Mesothelial cell of epicardium (in vitro differentiated cells): ENCODE data around the gene PAM. TPM values are rescaled to one million over a fixed set of nuclear protein-coding genes. Genes with fewer than 3 reads are reported as not detected.

ENCODE experiments used
- DNase-seq, 2 experiments: peaks; one replicate each; pipeline ENCODE4 v3.0.0; 2021; ENCODE audit warnings: low spot score in 2 of 2; ENCODE audit not compliant: unreplicated experiment in 2 of 2
- H3K27ac Mint-ChIP-seq: 2 replicates; pipeline ENCODE4 v1.8.0; 2021; ENCODE audit warnings: mixed read lengths
- H3K27me3 Mint-ChIP-seq: 2 replicates; pipeline ENCODE4 v1.8.0; 2021; ENCODE audit warnings: low read depth, mixed read lengths
- H3K36me3 Mint-ChIP-seq: 2 replicates; pipeline ENCODE4 v1.8.0; 2021; ENCODE audit warnings: mixed read lengths
- H3K4me1 Mint-ChIP-seq: 2 replicates; pipeline ENCODE4 v1.8.0; 2021; ENCODE audit warnings: mixed read lengths
- H3K4me3 Mint-ChIP-seq: 2 replicates; pipeline ENCODE4 v1.8.0; 2021; ENCODE audit warnings: mild to moderate bottlenecking, moderate library complexity, mixed read lengths
- H3K9me3 Mint-ChIP-seq: 2 replicates; pipeline ENCODE4 v1.8.0; 2021; ENCODE audit warnings: mixed read lengths
- total RNA-seq: library from RNA; stranded (reverse); gene quantifications from 3 replicates; pipeline ENCODE4 v1.2.1, GENCODE V29; 2021
- TF ChIP-seq, protein P1 (sequence below): fragments of 200-600 bp; sonication (generic); IDR thresholded peaks from one replicate; pipeline ENCODE4 v1.5.0; 2021; ENCODE audit warnings: antibody characterized with exemption; ENCODE audit not compliant: unreplicated experiment

PAM gene
- total RNA-seq, 1 donor from 2014 or later, result 94.3 TPM

DNA sequence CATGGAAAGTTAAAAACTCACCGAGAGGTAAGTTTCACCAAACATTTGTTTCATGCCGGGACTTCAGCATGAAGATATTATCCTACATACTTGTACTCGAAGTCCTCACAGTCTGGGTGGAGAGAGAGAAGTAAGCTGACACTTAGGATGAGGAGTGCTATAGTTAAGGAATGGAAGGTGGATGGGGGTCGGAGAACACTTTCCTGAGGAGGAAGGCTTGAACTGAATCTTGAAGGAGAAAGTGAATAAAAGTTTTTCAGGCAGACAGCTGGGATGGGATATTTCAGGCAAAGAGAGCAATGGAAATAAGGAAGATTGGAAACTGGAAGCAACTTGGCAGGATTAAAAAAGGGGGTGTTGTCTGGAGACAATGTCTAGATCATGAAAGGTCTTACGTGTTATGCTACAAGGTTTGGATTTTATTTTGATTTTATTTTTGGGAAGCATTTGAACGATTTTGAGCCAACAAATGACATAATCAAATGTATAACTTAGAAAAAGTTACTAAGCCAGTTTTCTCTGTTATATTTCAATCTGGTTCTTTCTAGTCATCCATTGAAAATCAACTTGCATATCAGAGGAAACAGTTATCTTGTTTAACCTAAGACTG is 167.1 kb downstream of the PAM start:
- Mint-ChIP-seq H3K9me3 (no peaks in the 10 kb centered on the region), H3K27me3 (no peaks in the 10 kb centered on the region), H3K36me3 (no peaks in the 10 kb centered on the region), H3K27ac (no peak overlapping the region), H3K4me3 (no peak overlapping the region), H3K4me1 (peaks cover 6% of the 10 kb centered on the region)
- no peak for DNase-seq
- TF ChIP-seq, protein P1, sequence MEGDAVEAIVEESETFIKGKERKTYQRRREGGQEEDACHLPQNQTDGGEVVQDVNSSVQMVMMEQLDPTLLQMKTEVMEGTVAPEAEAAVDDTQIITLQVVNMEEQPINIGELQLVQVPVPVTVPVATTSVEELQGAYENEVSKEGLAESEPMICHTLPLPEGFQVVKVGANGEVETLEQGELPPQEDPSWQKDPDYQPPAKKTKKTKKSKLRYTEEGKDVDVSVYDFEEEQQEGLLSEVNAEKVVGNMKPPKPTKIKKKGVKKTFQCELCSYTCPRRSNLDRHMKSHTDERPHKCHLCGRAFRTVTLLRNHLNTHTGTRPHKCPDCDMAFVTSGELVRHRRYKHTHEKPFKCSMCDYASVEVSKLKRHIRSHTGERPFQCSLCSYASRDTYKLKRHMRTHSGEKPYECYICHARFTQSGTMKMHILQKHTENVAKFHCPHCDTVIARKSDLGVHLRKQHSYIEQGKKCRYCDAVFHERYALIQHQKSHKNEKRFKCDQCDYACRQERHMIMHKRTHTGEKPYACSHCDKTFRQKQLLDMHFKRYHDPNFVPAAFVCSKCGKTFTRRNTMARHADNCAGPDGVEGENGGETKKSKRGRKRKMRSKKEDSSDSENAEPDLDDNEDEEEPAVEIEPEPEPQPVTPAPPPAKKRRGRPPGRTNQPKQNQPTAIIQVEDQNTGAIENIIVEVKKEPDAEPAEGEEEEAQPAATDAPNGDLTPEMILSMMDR, result no peak

DNA sequence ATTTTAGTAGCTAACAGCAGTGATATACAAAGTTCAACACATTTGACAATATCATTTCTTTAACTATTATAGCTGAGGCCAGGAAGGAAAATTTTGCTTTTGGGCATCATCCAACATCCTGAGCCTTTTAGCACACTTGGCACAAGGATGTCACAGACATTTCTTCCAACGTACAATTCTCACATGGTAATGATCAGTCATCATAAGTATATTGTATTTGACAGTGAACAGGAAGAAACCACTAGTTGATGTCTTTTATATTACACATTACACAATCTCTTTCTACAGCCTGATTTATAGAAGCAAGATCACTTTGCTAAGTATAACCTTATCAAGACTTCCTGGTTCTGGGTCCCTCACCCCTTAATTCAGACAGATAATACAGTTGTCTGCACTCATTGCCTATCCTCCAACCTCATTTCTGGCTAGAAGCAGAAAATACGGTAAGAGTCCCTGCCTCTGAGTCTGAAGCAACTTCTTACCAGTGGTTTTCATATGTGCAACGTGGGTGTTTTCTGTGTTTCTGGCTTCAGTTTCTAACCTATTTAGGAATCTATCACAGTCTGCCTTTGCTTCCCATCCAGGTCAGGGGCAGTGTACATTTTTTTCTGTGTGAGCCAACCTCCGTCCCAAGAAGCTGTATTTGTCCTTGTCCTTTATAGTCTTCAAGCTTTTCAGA is 167.8 kb downstream of the PAM start:
- no peak for DNase-seq
- Mint-ChIP-seq H3K36me3 (no peaks in the 10 kb centered on the region), H3K27me3 (no peaks in the 10 kb centered on the region), H3K9me3 (no peaks in the 10 kb centered on the region), H3K4me3 (no peak overlapping the region), H3K4me1 (peaks cover 6% of the 10 kb centered on the region), H3K27ac (no peak overlapping the region)
- TF ChIP-seq, protein P1, result no peak

DNA sequence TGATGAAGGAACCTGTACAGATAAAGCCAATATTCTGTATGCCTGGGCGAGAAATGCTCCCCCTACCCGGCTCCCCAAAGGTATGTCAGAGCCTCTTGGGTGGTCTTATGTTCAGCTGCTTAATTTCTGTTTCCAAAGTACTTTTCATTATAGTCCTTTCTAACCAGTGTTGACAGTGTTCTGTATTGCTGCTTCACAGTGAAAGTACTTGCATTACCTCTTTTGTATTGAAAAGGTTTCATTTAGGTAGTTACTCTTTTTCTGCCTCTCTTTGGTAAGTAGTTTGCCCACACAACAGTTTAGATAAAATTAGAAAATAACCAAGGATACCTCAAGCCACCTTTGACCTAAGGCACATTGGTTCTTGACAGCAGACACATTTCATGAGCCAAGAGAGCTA is 169.9 kb downstream of the PAM start:
- Mint-ChIP-seq H3K4me3 (no peak overlapping the region), H3K27me3 (no peaks in the 10 kb centered on the region), H3K4me1 (peaks cover 6% of the 10 kb centered on the region), H3K36me3 (no peaks in the 10 kb centered on the region), H3K27ac (no peak overlapping the region), H3K9me3 (no peaks in the 10 kb centered on the region)
- no peak for DNase-seq
- TF ChIP-seq, protein P1, result no peak

DNA sequence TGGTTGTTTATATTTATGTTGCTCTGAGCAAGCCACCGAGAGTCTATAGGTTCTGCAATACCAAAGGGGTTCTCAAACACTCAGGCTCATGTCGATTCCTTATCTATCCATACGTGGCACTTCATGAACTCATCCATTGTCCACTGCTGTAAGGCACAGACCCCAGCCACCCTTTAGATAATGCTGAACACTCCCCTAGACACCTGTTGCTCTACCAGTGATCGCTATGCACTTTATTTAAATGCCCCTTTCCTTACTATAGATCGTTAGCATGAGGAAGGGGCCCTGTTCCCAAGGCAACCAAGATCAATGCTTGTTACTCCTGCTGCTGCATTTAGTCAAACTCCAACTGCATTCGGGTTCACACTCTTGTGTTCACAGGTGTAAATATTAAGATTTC is 171.9 kb downstream of the PAM start:
- Mint-ChIP-seq H3K4me3 (no peak overlapping the region), H3K27me3 (no peaks in the 10 kb centered on the region), H3K9me3 (no peaks in the 10 kb centered on the region)

DNA sequence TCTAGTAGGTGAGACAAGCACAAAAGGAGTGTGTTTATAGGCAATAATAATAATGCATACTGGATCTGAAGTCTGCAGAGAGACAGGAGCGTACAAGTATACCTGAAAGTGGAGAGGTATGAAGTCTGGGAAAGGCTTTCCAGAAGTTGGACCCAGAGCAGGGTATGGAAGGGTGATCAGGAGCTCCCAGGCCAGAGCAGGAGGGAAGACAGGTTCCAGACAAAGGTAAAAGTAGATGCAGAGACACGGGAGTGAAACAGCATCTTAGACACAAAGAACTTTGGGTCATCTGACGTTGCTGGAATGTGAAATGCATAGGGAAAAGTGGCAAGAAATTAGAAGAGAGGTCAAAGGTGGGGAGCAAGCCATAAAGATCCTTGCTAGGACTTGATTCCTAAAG is 175.1 kb downstream of the PAM start:
- H3K4me3 Mint-ChIP-seq, result no peak overlapping the region
- H3K36me3 Mint-ChIP-seq, result peaks cover 1% of the 10 kb centered on the region
- H3K27me3 Mint-ChIP-seq, result no peaks in the 10 kb centered on the region
- TF ChIP-seq, protein P1, result no peak
- H3K27ac Mint-ChIP-seq, result no peak overlapping the region
- DNase-seq, result no peak
- H3K9me3 Mint-ChIP-seq, result no peaks in the 10 kb centered on the region
- H3K4me1 Mint-ChIP-seq, result no peaks in the 10 kb centered on the region

More for the DNA sequence above, 171.9 kb downstream of the PAM start:
- H3K27ac Mint-ChIP-seq, result no peak overlapping the region
- H3K4me1 Mint-ChIP-seq, result peaks cover 6% of the 10 kb centered on the region
- H3K36me3 Mint-ChIP-seq, result no peaks in the 10 kb centered on the region
- TF ChIP-seq, protein P1, result no peak
- no peak for DNase-seq
